ENCODE results near the gene JMJD8.

JMJD8 gene

DNA sequence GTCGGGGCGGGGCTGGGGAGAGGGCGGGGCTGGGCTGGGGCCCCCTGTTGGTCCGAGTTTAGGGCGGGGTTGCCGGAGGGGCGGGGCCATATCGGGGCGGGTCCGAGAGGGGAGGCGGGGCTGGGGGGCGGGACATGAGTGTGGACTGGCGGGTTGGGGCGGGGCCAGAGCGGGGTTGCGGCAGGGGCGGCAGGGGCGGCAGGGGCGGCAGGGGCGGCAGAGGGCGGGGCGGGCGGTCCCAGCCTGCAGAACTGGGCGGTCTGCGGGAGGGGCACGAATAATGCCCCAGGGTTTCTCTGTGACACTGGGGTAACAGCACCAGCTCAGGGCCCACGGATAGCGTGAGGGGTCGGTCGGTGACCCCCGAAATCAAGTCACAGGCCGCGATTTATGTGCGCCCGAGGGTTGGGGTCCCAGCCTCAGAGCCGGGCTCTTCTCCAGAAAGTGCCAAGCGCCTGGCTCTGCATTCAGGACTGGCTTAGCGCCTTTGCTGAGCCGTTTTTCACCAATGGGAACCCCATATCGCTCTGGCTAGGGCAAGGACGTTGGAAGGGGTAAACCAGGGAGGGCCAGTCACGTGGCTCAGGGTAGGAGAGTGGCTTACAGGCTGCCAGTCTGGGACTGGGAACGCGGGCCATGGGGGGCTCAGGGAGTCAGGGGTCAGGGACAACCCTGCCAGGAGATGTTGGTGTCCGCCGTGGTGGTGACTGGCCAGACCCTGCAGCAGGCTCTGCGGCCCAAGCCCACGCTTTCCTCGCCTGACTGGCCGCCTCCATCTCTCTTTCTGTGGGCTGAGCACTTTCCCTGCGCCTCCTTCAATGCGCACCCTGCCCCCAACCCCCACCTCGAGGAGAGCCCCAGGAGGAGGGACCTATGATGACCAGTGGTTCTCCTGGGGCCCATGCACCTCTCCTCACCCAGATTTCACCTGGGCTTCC lies 46.8 kb downstream of the JMJD8 start:
- peak; percentile 89 for DNase-seq

GRCh38 chr16:636206-637080 lies 47.7 kb downstream of the JMJD8 start, which contains the start of gene METTL26:
METTL26 (minus strand) TSS chr16:636305; CDS start chr16:636290, 15 bp downstream.
- peak; percentile 94 for DNase-seq

- no peak for DNase-seq
Measured at GRCh38 chr16:635573-636205, 48.4 kb downstream of the JMJD8 start.

DNA sequence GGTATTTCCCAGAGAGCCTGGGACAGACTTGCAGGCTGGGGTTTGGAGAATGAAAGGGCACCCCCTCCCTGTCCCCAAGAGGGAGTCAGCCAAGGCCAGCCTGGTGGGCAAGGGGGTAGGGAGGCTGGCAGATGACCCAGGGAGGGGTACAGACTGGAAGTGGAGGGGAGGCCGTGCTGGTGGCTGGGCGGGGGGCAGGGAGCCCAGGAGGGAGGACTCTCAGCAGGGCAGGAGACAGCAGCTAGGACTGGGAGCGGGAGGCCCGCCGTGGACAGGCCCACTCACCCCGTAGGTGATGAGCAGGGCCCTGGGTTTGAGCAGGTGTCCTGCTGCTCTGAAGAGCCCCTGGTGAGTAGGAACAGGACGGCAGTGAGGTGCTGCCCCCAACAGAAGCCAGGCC lies 49.1 kb downstream of the JMJD8 start:
- no peak for DNase-seq

DNA sequence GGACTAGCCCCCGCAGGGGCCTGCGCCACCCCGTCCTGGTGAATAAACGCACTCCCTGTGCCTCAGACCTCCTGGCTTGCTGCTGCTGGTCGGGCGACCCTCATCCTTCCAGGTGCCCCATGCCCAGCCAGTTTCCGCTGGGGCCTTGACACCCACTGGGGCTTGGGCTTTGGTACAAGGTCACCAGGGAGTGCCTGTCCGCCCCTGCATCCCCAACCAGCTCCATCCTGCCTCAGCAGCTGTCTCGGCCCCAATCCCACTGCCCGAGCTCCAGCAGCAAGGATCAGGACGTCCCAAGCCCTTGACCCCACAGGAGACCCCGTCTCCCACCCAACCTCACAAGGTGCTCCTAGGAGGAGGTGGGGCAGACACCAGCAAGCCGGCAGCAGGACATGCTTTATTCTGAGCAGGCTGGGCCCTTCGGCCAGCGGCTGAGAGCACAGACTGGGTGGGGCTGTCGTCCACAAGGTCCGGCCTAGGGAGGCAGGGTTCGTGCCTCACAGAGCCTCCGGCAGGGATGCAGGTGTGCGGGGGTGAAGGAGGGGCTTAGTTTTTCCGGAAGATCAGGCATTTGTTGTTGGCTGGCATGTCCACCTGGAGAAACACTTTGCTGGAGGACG lies 50.0 kb downstream of the JMJD8 start:
- DNase-seq = no peak

DNA sequence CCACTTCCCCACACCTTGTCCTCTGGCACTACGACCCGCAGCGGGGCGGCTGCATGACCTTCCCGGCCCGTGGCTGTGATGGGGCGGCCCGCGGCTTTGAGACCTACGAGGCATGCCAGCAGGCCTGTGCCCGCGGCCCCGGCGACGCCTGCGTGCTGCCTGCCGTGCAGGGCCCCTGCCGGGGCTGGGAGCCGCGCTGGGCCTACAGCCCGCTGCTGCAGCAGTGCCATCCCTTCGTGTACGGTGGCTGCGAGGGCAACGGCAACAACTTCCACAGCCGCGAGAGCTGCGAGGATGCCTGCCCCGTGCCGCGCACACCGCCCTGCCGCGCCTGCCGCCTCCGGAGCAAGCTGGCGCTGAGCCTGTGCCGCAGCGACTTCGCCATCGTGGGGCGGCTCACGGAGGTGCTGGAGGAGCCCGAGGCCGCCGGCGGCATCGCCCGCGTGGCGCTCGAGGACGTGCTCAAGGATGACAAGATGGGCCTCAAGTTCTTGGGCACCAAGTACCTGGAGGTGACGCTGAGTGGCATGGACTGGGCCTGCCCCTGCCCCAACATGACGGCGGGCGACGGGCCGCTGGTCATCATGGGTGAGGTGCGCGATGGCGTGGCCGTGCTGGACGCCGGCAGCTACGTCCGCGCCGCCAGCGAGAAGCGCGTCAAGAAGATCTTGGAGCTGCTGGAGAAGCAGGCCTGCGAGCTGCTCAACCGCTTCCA lies 50.6 kb downstream of the JMJD8 start:
- no peak for DNase-seq

- no peak for DNase-seq
Measured at GRCh38 chr16:632486-633335, 51.4 kb downstream of the JMJD8 start.

DNA sequence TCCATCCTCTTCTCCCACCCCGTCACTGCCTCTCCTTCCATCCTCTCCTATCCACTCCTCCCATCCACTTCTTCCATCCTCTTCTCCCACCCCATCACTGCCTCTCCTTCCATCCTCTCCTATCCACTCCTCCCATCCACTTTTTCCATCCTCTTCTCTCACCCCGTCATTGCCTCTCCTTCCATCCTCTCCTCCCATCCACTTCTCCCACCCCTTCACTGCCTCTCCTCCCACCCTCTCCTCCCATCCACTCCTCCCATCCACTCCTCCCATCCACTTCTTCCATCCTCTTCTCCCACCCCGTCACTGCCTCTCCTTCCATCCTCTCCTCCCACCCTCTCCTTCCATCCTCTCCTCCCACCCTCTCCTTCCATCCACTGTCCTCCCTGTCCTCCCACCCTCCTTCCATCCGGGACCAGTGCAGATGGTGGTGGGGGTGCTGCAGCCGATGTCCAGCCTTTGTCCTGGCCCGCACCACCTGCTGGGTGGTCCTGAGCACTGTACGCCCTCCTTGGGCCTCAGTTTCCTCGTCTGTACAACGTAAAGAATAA lies 52.3 kb downstream of the JMJD8 start:
- DNase-seq = no peak
